GM19452 (cell line): Measurements from ENCODE around the gene KRTAP12-2.
"Not testable (repeated sequence)": the region's sequence is repeated elsewhere in the genome, so short reads cannot be mapped to it uniquely, and the experiment has no call there.

Experiments used
- ATAC-seq: cut with Tn5 transposase; IDR thresholded peaks from one replicate; pipeline ENCODE4 v1.9.1; 2021; ENCODE audit not compliant: unreplicated experiment

The KRTAP12-2 gene

GRCh38 chr21:44702973-44703730 is 36.4 kb upstream of the KRTAP12-2 start:
- no peak for ATAC-seq

GRCh38 chr21:44702111-44702972 is 35.6 kb upstream of the KRTAP12-2 start:
- ATAC-seq: no peak

- no peak for ATAC-seq
Measured at GRCh38 chr21:44701541-44701940, 34.8 kb upstream of the KRTAP12-2 start.

GRCh38 chr21:44701023-44701400 is 34.3 kb upstream of the KRTAP12-2 start:
- no peak for ATAC-seq

- no peak for ATAC-seq
Measured at GRCh38 chr21:44700101-44701022, 33.6 kb upstream of the KRTAP12-2 start.

- ATAC-seq: no peak
Measured at GRCh38 chr21:44699502-44700001, 32.8 kb upstream of the KRTAP12-2 start.

GRCh38 chr21:44697811-44698734 is 31.3 kb upstream of the KRTAP12-2 start:
- ATAC-seq: no peak

- not testable (repeated sequence) for ATAC-seq
Measured at GRCh38 chr21:44697172-44697810, 30.6 kb upstream of the KRTAP12-2 start, which contains the start of gene KRTAP10-12. Gene KRTAP10-12 (plus strand): TSS chr21:44697172. CDS start chr21:44697202, 30 bp downstream.

GRCh38 chr21:44696572-44696971 is 29.8 kb upstream of the KRTAP12-2 start:
- no peak for ATAC-seq

GRCh38 chr21:44695641-44696040 is 28.9 kb upstream of the KRTAP12-2 start:
- no peak for ATAC-seq

- ATAC-seq: no peak
Measured at GRCh38 chr21:44695184-44695583, 28.5 kb upstream of the KRTAP12-2 start.

GRCh38 chr21:44694776-44695175 is 28.0 kb upstream of the KRTAP12-2 start:
- no peak for ATAC-seq

- ATAC-seq: no peak
Measured at GRCh38 chr21:44692798-44693512, 26.2 kb upstream of the KRTAP12-2 start.

- ATAC-seq: no peak
Measured at GRCh38 chr21:44691686-44692085, 25.0 kb upstream of the KRTAP12-2 start.

GRCh38 chr21:44689740-44690139 is 23.0 kb upstream of the KRTAP12-2 start:
- ATAC-seq: not testable (repeated sequence)

GRCh38 chr21:44687671-44688070 is 20.9 kb upstream of the KRTAP12-2 start:
- no peak for ATAC-seq

GRCh38 chr21:44686843-44687561 is 20.3 kb upstream of the KRTAP12-2 start:
- no peak for ATAC-seq
